Sigmoid colon (tissue), 4 donors: ENCODE results near the gene STRA8.

Source experiments
- CTCF ChIP-seq, 4 experiments: fragments of 450-650 bp in 3 of 4; fragments of 200-600 bp in 1 of 4; IDR thresholded peaks; one replicate each; pipeline ENCODE4 v1.5.1; 2016 to 2019; ENCODE audit warnings: antibody characterized with exemption in 4 of 4, mild to moderate bottlenecking in 3 of 4, moderate library complexity in 2 of 4
- EP300 ChIP-seq, 4 donors: sonication (generic); formaldehyde crosslinking; IDR thresholded peaks; one replicate each; pipeline ENCODE4 v1.6.1; 2017; ENCODE audit warnings: antibody characterized with exemption in 4 of 4
- POLR2AphosphoS5 ChIP-seq, 4 donors: sonication (generic); formaldehyde crosslinking; IDR thresholded peaks; one replicate each; pipeline ENCODE4 v1.6.1; 2017; ENCODE audit warnings: antibody characterized with exemption in 4 of 4

GRCh38 chr7:135290594-135290993, 57.0 kb downstream of the STRA8 start:
- TF ChIP-seq CTCF (IDR thresholded peaks at IDR 0.05), result no peak
- TF ChIP-seq EP300 (IDR thresholded peaks at IDR 0.05), result no peak
- TF ChIP-seq POLR2AphosphoS5 (IDR thresholded peaks at IDR 0.05), result no peak
